ENCODE data around the gene PRR3. TPM values are rescaled to one million over a fixed set of nuclear protein-coding genes. Genes with fewer than 3 reads are reported as not detected.
A peak's percentile ranks its signal among the peaks of the same experiment; 100 is the strongest.

PRR3 gene
- total and polyA plus RNA-seq, 2 of the 13 experiments (the other 11 are each of a cell fraction or from before 2014, with no cell fraction given): 14.6 to 21.2 TPM

DNA sequence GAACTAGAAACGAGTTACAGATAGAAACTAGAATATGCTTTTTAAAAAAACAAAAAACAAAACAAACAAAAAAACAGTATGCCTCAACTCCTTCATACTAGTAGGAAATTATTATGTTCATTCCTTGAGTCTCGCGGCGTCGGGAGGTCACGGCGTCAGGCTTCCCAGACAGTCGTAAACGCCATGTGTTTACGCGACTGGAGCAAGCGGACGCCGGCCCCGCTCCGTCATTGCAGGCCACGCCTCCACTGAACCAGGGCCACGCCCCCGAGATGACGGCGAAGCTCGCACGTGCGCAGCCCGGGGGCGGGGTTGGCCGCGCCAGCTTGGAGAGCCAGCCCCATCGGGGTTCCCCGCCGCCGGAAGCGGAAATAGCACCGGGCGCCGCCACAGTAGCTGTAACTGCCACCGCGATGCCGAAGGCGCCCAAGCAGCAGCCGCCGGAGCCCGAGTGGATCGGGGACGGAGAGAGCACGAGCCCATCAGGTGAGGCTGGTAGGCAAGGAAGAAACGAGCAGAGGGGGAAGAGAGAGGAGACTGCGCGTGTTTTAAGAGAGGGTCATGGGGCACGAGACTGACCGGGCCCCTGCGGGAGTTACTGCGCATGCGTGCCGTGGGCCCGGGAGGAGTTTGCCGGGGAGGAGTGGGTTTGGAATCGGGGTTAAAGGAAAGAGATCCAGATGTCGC, 14.1 kb downstream of the PRR3 start, which contains the start of gene ABCF1 (continued):
- TF ChIP-seq, protein P1, sequence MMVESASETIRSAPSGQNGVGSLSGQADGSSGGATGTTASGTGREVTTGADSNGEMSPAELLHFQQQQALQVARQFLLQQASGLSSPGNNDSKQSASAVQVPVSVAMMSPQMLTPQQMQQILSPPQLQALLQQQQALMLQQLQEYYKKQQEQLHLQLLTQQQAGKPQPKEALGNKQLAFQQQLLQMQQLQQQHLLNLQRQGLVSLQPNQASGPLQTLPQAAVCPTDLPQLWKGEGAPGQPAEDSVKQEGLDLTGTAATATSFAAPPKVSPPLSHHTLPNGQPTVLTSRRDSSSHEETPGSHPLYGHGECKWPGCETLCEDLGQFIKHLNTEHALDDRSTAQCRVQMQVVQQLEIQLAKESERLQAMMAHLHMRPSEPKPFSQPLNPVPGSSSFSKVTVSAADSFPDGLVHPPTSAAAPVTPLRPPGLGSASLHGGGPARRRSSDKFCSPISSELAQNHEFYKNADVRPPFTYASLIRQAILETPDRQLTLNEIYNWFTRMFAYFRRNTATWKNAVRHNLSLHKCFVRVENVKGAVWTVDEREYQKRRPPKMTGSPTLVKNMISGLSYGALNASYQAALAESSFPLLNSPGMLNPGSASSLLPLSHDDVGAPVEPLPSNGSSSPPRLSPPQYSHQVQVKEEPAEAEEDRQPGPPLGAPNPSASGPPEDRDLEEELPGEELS (CRISPR knock-in tag; IDR thresholded peaks at IDR 0.05): peak; percentile 90
- TF ChIP-seq NCOA5 (CRISPR knock-in tag; IDR thresholded peaks at IDR 0.05) (no peak), SOX6 (IDR thresholded peaks at IDR 0.05) (no peak), SOX6 (CRISPR knock-in tag; IDR thresholded peaks at IDR 0.05) (peak; percentile 89), ZNF296 (CRISPR knock-in tag; conservative IDR thresholded peaks at IDR 0.05) (no peak; the same call in 1 of the 2 replicates), ZFP36L2 (CRISPR knock-in tag; IDR thresholded peaks at IDR 0.05) (peak; percentile 89; the same call in 1 of the 2 replicates), MATR3 (CRISPR knock-in tag; IDR thresholded peaks at IDR 0.05) (0 out of 2 replicates have a peak, but pooled peaks have one; percentile 30), ATM (IDR thresholded peaks at IDR 0.05; ENCODE audit: borderline replicate concordance) (no peak), PCBP1 (IDR thresholded peaks at IDR 0.05; ENCODE audit: borderline replicate concordance, low read depth, low read length) (no peak), ZNF563 (CRISPR knock-in tag; IDR thresholded peaks at IDR 0.05) (peak; percentile 74; the same call in 1 of the 2 replicates), GFI1 (CRISPR knock-in tag; IDR thresholded peaks at IDR 0.05; ENCODE audit: borderline replicate concordance) (peak; percentile 52; the same call in 1 of the 2 replicates)
- TF ChIP-seq, protein P2, sequence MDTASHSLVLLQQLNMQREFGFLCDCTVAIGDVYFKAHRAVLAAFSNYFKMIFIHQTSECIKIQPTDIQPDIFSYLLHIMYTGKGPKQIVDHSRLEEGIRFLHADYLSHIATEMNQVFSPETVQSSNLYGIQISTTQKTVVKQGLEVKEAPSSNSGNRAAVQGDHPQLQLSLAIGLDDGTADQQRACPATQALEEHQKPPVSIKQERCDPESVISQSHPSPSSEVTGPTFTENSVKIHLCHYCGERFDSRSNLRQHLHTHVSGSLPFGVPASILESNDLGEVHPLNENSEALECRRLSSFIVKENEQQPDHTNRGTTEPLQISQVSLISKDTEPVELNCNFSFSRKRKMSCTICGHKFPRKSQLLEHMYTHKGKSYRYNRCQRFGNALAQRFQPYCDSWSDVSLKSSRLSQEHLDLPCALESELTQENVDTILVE (CRISPR knock-in tag; IDR thresholded peaks at IDR 0.05): peak; percentile 94
- TF ChIP-seq, protein P3, sequence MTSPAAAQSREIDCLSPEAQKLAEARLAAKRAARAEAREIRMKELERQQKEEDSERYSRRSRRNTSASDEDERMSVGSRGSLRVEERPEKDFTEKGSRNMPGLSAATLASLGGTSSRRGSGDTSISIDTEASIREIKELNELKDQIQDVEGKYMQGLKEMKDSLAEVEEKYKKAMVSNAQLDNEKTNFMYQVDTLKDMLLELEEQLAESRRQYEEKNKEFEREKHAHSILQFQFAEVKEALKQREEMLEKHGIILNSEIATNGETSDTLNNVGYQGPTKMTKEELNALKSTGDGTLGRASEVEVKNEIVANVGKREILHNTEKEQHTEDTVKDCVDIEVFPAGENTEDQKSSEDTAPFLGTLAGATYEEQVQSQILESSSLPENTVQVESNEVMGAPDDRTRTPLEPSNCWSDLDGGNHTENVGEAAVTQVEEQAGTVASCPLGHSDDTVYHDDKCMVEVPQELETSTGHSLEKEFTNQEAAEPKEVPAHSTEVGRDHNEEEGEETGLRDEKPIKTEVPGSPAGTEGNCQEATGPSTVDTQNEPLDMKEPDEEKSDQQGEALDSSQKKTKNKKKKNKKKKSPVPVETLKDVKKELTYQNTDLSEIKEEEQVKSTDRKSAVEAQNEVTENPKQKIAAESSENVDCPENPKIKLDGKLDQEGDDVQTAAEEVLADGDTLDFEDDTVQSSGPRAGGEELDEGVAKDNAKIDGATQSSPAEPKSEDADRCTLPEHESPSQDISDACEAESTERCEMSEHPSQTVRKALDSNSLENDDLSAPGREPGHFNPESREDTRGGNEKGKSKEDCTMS (CRISPR knock-in tag; conservative IDR thresholded peaks at IDR 0.05): no peak
- TF ChIP-seq, protein P4, sequence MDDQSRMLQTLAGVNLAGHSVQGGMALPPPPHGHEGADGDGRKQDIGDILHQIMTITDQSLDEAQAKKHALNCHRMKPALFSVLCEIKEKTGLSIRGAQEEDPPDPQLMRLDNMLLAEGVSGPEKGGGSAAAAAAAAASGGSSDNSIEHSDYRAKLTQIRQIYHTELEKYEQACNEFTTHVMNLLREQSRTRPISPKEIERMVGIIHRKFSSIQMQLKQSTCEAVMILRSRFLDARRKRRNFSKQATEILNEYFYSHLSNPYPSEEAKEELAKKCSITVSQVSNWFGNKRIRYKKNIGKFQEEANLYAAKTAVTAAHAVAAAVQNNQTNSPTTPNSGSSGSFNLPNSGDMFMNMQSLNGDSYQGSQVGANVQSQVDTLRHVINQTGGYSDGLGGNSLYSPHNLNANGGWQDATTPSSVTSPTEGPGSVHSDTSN (CRISPR knock-in tag; IDR thresholded peaks at IDR 0.05; ENCODE audit: borderline replicate concordance): 0 out of 2 replicates have a peak, but pooled peaks have one; percentile 37
- TF ChIP-seq, protein P5, sequence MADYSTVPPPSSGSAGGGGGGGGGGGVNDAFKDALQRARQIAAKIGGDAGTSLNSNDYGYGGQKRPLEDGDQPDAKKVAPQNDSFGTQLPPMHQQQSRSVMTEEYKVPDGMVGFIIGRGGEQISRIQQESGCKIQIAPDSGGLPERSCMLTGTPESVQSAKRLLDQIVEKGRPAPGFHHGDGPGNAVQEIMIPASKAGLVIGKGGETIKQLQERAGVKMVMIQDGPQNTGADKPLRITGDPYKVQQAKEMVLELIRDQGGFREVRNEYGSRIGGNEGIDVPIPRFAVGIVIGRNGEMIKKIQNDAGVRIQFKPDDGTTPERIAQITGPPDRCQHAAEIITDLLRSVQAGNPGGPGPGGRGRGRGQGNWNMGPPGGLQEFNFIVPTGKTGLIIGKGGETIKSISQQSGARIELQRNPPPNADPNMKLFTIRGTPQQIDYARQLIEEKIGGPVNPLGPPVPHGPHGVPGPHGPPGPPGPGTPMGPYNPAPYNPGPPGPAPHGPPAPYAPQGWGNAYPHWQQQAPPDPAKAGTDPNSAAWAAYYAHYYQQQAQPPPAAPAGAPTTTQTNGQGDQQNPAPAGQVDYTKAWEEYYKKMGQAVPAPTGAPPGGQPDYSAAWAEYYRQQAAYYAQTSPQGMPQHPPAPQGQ (CRISPR knock-in tag; IDR thresholded peaks at IDR 0.05; ENCODE audit: borderline replicate concordance): no peak; the same call in 1 of the 2 replicates
- TF ChIP-seq, protein P6, sequence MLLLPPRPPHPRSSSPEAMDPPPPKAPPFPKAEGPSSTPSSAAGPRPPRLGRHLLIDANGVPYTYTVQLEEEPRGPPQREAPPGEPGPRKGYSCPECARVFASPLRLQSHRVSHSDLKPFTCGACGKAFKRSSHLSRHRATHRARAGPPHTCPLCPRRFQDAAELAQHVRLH (CRISPR knock-in tag; IDR thresholded peaks at IDR 0.05; ENCODE audit: borderline replicate concordance, low read depth): peak; percentile 100
- TF ChIP-seq, protein P7, sequence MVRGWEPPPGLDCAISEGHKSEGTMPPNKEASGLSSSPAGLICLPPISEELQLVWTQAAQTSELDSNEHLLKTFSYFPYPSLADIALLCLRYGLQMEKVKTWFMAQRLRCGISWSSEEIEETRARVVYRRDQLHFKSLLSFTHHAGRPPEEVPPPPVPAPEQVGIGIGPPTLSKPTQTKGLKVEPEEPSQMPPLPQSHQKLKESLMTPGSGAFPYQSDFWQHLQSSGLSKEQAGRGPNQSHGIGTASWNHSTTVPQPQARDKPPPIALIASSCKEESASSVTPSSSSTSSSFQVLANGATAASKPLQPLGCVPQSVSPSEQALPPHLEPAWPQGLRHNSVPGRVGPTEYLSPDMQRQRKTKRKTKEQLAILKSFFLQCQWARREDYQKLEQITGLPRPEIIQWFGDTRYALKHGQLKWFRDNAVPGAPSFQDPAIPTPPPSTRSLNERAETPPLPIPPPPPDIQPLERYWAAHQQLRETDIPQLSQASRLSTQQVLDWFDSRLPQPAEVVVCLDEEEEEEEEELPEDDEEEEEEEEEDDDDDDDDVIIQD (CRISPR knock-in tag; IDR thresholded peaks at IDR 0.05; ENCODE audit: low read depth): peak; percentile 63
